GM10847 (cell line): ENCODE results near the gene ARHGAP15.

ENCODE experiments used
- POLR2A ChIP-seq: IDR thresholded peaks from 2 replicates; pipeline ENCODE4 v1.6.1; 2011; ENCODE audit not compliant: insufficient read length; ENCODE audit errors: extremely low read depth

The ARHGAP15 gene

DNA sequence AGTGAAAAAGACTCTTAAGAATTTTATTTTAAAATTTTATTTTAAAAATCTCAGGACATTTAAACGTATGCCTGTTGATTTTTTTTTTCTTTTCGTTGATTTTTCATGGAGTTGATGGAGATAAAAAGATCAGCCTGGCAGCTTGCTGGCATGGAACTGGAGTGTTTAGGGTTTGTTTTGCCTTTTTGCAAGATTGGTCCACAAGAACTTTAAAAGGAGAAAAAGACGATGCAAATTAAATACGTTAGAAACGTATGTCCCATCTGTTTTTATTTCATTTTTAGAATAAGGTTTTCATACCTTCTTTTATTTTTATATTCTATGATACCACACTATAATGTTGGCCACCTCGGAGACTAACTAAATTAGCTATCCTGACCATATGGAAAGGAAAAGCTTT lies 254.9 kb downstream of the ARHGAP15 start:
- TF ChIP-seq POLR2A, result no peak

DNA sequence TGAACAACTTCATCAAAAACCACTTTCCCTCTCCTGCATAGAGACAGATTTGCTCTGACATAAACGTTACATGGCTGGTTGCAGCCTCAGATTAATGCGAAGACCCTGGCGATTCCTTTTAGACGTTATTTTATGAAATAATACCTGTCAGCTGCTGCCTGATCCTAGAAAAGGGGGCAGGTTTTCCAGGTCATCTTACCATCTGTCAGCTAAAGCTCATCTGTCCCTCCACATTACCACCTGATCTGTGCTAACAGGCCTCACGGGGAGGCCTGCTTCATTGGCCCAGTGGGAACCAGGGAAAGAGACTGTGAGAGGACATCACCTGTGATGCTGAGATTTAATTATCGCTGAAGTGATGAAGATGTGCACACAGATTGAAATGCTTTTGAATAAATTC lies 261.0 kb downstream of the ARHGAP15 start:
- TF ChIP-seq POLR2A, result no peak

DNA sequence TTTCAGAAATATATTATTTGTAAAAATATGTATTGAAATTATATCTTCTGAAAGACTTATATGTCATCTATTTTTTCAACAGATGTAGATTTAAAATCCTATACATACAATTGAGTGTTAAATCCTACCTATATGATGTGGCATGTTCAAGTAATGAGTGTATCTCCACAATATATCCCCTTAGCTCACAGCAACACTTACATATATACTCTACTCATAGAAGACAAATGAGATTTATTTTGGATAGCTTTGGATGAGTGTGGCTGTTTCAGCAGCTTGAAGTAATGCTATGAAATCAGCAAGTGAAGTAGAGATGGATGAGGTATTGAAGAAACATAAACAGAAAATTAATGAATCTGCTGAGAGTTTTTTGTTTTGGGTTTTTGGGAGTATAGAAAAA lies 263.1 kb downstream of the ARHGAP15 start:
- TF ChIP-seq POLR2A, result no peak

DNA sequence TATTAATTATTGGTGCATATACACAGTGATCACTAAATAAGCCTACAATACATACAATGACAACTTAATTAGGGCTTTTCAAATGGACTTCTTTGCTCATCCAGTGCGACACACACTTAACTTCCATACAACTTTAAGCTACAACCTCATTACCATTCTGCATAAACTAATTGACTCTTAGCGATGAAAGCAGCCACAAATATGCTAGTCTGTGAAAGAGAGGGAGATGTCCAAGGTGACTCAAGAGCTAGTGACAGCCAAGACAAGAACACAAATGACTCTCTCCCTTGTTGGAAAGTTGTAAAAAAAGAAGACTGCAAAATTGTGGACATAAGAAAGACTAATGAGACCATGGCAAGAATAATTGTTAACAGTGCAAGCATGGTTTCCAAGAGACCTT lies 264.8 kb downstream of the ARHGAP15 start:
- TF ChIP-seq POLR2A, result no peak

- no peak for TF ChIP-seq POLR2A
Measured at GRCh38 chr2:143397884-143398614, 268.8 kb downstream of the ARHGAP15 start.

DNA sequence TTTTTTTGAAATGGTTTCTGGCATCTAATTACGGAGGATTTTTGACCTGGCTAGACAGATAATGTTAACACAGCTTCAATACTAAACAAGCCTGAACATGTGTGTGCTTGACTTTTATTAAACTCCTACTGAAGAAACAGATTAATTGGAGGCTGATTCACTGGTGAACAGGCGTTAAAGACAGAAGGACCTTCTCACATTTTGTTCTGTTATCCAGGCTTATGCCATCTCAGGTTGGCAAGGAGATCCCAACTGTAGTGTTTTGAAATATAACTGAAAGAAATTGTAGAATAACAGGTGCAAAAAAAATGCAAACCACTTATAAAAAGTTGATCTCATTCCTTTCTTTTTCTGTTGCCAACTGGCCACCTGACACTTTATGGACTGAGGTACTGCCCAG lies 269.6 kb downstream of the ARHGAP15 start:
- TF ChIP-seq POLR2A, result no peak

- no peak for TF ChIP-seq POLR2A
Measured at GRCh38 chr2:143399631-143400069, 270.4 kb downstream of the ARHGAP15 start.

DNA sequence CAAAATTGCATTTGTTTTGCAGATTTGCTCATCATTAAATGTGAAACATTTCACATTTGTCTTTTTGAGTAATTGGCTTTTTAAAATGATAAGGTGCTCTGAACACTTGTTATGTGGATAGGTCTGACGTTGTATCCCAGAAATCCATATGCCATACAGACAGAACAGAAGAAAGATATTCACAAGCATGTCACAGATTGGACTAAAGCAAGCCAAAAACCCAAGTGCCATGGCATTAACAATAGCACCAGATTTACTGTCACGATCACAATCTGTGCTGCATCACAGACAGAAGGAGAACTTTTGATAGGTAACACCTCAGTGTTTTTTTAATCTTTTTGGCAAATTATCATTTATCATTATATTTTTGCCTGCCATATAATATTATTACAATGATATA lies 272.6 kb downstream of the ARHGAP15 start:
- TF ChIP-seq POLR2A, result no peak

DNA sequence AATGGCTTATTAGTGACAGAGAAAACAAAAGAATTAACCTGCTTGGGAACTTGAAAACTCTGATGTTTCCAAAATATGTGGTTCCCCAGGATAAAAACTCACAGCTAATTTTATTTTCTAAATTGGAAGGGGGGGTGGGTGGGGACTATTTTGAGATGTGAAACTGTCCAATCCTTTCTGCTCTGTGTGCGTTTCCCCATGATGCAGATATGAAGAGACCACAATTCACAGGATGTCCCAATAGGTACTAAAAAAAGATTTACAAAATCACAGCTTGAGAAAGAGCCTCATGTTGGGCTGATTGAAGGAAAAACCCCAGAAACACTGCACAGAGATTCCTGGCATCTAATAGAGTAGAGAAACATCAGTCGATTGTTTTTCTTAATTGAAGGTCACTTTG lies 273.2 kb downstream of the ARHGAP15 start:
- TF ChIP-seq POLR2A, result no peak

DNA sequence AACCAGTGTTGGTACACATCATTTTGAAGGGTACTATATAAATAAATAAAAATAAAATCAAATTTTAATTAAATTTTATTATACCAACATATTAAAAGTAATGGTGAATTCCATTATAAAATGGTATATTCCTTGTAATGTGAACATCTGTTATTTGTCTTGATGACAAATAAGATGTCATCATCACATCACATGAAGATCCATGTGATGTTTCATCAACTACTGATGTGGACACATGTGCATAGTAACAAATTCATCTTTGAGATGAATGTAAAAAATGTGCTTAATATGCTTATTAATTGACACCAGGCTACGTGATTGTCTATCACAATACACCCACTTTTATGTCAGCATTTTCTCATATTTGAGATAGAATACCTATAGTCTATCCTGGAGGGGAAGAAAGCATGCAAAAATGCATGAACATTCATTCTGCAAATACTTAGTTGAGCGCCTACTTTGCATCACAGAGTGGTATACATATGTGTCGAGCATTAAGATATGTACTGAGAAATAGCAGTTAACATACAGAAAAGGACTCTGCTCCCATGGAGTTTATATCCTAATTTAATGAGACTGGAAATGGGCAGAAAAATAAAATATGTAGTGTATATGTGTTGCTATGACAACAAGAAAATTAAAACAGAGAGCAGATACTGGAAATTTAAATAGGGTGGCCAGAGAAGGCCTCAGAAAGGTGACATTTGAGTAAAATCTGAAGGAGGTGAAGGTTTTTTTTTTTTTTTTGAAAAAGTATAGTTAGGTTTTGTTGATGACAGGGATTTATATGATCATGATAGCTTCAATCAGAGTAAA lies 281.1 kb downstream of the ARHGAP15 start:
- no peak for TF ChIP-seq POLR2A

DNA sequence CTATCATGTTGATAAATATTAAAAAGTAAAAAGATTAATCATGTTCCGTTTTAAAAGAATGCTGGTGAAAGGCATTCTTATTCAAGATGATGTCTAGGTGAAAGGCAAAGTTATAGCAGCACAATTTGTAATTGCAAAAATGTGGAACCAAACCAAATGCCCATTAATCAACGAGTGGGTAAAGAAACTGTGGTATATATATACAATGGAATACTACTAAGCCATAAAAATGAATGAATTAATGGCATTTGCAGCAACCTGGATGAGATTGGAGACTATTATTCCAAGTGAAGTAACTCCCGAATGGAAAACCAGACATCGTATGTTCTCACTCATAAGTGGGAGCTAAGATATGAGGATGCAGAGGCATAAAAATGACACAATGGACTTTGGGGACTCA lies 286.4 kb downstream of the ARHGAP15 start:
- TF ChIP-seq POLR2A, result no peak

- no peak for TF ChIP-seq POLR2A
Measured at GRCh38 chr2:143417428-143417827, 288.2 kb downstream of the ARHGAP15 start.

- TF ChIP-seq POLR2A, result no peak
Measured at GRCh38 chr2:143420313-143420712, 291.1 kb downstream of the ARHGAP15 start.

DNA sequence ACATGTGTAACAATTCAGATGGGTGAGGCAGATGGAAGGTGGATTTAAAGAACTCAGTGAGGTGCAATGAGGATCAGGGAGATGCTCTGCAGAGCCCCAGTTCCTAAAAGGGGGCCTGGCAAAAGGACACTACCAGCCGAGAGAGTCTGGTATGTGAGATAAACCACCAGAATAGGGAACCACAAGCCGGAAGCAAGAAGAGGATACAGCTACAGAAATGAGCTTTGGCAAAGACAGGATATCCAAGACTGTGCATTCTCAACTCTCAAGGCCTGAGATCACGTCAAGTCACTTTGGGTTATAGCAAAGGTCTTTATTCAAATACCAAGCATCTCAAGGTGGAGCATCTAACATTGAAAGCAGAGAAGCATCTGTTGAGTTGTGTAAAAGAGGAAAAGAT lies 293.5 kb downstream of the ARHGAP15 start:
- no peak for TF ChIP-seq POLR2A

GRCh38 chr2:143425896-143426295 lies 296.7 kb downstream of the ARHGAP15 start:
- no peak for TF ChIP-seq POLR2A

- no peak for TF ChIP-seq POLR2A
Measured at GRCh38 chr2:143426296-143426695, 297.1 kb downstream of the ARHGAP15 start.
